NCI-H1417 (cell line): ENCODE results near the gene CALR3.
"Not testable (repeated sequence)": the region's sequence is repeated elsewhere in the genome, so short reads cannot be mapped to it uniquely, and the experiment has no call there.

Source experiments
- DNase-seq, 3 experiments: peaks; one replicate each; lab custom pipeline; 2025; lab: John Stamatoyannopoulos, UW

Gene CALR3

DNA sequence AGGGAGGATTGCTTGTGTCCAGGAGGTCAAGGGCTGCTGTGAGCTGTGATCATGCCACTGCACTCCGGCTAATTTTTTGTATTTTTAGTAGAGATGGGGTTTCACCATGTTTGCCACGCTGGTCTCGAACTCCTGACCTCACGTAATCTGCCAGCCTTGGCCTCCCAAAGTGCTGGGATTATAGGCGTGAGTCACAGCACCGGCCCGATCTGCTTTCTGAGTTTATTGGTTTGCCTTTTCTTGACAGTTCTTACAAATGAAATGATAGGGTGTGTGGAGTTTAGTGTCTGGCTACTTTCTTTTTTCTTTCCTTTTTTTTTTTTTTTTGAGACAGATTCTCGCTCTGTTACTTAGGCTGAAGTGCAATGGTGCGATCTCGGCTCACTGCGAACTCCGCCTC, 1.1 kb upstream of the CALR3 start:
- DNase-seq: no peak

DNA sequence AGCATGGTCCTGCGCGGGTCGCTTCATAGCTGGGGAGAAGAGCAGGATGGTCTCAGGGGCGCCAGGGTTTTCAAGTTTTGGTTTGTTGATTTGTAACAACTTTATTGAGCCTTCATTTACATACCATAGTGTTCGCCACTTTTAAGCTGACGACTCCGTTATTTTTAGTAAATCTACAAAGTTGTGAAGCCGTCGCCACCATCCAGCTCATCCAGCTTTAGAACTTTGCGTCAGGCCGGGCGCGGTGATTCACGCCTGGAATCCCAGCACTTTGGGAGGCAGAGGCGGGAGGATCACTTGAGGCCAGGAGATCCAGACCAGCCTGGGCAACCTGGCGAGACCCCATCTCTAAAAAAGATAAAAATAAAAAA, 631 bp upstream of the CALR3 start:
- no peak for DNase-seq

DNA sequence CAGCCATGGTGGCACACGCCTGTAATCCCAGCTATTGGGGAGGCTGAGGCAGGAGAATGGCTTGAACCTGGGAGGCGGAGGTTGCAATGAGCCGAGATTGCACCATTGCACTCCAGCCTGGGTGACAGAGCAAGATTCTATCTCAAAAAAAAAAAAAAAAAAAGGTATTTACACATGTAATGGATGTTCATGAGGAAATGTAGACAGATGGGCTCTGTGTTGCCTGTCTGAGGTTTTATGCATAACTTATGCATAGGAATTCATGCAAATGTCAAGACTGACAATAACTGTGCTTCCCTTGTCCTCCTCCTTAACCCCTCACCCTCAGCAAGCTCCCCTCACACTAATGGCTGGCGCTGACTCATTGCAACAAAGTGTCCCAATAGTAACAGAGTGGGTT, 9.5 kb downstream of the CALR3 start:
- DNase-seq: not testable (repeated sequence)

DNA sequence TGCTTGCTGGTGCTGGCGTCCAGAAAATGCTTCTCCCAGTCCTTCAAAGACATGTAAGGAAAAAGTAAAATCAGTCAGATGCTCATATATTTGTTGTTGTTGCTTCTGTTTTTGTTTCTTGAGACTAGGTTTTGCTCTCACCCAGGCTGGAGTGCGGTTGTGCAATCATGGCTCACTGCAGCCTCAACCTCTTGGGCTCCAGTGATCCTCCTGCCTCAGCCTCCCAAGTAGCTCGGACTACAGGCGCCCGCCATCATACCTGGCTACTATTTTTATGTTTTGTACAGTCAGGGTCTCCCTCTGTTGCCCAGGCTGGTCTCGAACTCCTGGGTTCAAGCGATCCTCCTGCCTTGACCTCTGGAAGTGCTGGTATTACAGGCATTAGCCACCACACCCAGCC, 13.2 kb downstream of the CALR3 start:
- DNase-seq: no peak

DNA sequence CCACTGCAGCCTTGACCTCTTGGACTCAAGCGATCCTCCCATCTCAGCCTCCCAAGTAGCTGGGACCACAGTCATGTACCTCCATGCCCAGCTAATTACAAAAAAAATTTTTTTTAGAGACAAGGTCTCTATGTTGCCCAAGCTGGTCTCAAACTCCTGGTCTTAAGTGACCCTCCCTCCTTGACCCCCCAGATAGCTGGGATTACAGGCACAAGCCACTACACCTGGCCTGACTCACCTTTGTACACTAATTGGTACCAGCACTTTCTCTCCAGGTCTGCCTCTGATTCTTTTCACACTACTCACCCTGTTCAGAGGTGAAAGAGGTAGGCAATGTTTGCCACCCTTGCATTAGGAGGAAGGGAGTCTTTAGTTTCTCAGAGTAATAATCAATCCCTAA, 18.7 kb downstream of the CALR3 start:
- no peak for DNase-seq

DNA sequence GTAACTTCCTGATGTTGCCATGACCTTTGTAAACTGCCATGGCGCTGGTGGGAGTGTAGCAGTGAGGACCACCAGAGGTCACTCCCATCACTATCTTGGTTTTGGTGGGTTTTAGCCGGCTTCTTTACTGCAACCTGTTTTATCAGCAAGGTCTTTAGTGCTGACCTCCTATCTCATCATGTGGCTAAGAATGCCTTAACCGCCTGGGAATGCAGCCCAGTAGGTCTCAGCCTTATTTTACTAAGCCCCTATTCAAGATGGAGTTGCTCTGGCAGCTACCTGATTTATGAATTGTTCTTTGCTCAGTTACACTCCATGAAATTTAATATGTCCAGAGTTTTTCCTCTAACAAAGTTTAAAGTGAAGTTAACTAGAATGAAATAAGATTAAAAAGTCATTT, 19.6 kb downstream of the CALR3 start:
- DNase-seq: no peak

DNA sequence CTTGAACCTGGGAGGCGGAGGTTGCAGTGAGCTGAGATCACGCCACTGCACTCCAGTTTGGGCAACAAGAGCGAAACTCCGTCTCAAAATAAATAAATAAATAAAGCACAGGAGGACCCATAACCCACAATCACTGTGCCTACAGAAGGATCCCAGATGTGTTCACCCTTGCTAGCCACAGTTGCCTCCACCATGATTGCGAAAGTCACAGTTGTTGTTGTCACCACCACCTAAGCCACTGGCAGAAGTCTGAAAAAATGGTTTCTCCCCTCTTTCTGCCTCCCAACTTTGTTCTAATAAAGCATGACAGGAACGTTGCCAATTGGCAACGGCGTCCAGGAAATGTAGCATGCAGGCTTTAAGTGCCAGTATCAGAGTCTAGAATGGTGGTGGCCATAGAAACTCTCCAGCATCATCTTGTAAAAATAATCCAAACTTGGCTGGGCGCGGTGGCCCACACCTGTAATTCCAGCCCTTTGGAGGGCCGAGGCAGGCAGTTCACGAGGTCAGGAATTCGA, 22.0 kb downstream of the CALR3 start:
- no peak for DNase-seq

DNA sequence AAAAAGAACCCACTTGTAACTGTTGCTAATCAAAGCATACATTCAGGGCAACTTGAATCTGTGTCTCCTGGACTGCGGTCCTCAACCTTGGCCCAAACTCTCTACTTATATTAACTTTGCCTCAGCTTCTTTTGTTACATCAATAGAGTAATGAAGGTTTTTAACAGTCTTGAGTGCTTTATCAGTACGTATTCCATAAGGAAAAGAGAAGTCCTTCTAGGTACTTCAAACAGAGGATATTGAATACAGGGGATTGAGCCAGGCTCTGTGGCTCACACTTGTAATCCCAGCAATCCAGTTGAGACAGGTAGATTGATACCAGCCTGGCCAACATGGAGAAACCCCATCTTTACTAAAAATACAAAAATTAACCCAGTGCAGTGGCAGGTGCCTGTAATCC, 23.0 kb downstream of the CALR3 start:
- DNase-seq: no peak

DNA sequence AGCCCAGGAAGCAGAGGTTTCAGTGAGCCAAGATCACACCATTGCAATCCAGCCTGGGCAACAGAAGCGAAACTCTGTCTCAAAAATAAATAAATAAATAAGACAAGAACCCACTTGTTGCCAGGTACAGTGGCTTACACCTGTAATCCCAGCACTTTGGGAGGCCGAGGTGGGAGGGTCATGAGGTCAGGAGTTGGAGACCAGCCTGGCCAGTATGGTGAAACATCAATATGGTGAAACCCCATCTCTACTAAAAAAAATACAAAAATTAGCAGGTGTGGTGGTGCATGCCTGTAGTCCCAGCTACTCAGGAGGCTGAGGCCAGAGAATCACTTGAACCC, 23.4 kb downstream of the CALR3 start:
- not testable (repeated sequence) for DNase-seq

DNA sequence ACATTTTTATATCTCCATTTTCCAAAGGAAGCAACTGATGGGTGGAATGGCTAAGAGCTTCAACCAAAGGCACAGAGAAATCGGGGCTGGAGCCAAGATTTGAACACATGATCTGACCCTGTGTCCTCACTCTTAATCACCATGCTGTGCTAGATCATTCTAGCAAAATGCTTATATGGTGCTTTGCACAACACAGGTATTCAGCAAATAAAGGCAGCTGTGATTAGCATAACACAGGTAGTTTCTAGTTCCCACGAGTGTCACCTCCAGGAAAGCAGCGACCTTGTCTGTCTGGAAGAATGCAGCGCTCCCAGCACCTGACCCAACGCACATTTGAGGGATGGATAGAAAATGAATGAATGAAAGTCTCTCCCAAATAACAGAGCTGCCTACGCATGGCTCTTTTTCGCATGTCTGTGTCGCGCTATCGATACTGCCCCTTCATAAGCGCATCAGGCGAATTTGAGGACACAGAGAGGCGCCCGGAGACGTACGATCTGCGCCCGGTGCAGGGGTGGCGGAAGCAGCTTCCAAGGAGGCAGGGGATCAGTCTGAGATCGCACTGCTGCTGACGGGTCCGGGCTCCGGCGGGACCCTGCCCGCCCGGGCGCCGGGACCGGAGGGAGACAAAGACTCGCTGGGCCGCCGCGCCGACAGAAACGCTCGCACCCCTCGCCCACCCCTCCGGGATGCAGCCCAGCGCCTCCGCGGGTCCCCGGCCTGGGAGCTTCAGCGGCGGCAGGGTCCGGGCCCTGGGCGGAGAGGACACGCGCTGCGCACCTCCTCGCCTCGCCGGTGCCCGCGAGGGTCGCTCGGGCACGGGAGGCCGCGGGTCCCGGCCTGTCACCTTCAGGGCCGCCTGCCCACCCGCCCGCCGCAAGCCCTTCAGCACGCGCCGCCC, 24.8 kb downstream of the CALR3 start:
- DNase-seq: peak in 2 of 3 experiments; percentile 20 to 48

DNA sequence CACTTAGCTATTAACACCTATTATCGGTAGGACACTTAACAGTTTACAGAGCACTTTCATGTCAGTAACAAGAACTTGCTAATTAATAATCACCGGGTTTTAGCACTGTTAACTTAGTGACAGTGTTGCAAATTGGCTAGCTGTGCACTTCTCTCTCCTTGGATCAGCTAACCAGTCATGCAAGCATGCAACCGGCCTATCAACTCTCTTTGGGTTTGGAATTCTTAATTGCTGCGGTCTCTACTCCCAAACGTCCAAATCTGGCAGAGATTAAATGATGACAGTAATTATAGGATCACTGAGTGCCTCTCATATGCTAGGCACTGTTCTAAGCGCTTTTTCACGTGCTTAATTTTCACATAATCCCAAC, 25.4 kb downstream of the CALR3 start:
- peak in 2 of 3 experiments; percentile 13 to 48 for DNase-seq

DNA sequence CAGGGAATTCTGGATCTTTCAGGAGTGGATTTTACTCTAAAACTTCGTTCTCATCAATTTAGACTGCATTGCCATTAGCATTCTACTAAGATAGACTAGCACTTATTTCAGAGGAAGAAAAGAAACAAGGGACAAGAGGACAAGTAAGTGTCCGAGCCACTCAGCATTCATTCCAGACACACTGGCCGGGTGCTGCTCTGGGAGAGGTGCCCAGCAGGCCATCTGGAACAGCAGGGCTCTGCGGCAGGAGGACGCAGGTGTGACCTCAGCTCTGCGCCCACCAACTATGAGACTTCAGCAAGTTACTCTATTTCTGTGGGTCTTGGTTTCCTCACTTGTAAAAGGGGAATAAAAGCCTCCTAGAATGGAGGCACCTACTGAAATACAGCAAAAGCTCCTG, 28.4 kb downstream of the CALR3 start:
- DNase-seq: no peak

DNA sequence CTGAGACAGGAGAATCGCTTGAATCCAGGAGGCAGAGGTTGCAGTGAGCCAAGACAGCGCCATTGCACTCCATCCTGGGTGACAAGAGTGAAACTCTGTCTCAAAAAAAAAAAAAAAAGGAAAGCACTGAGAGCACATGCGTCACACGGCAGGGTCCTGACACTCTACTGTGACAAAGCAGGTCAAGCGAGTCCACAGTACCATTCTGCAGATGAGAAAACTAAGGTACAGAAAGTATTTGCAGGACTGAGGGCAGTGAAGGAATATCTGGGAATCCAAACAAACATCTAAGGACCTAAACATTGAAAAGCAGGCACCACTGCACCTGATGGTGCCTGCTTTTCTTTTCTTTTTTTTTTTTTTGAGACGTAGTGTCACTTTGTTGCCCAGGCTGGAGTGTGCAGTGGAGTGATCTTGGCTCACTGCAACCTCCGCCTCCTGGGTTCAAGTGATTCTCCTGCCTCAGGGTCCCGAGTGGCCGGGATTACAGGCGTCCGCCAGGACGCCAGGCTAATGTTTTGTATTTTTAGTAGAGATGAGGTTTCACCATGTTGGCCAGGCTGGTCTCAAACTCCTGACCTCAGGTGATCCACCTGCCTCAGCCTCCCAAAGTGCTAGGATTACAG, 29.1 kb downstream of the CALR3 start:
- not testable (repeated sequence) for DNase-seq

DNA sequence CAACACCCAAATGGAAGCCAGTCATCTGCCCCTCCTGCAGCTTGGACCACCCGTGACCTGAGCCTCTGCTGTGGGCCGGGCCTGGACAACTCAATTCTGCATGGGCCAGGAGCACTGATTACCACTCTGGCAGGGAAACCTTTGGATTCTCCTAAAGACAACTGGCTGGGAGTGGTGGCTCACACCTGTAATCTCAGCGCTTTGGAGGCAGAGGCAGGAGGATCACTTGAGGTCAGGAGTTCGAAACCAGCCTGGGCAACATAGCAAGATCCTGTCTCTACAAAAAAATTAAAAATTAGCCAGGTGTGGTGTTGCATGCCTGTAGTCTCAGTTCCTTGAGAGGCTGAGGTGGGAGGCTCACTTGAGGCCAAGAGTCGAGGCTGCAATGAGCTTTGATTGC, 30.7 kb downstream of the CALR3 start:
- no peak for DNase-seq

DNA sequence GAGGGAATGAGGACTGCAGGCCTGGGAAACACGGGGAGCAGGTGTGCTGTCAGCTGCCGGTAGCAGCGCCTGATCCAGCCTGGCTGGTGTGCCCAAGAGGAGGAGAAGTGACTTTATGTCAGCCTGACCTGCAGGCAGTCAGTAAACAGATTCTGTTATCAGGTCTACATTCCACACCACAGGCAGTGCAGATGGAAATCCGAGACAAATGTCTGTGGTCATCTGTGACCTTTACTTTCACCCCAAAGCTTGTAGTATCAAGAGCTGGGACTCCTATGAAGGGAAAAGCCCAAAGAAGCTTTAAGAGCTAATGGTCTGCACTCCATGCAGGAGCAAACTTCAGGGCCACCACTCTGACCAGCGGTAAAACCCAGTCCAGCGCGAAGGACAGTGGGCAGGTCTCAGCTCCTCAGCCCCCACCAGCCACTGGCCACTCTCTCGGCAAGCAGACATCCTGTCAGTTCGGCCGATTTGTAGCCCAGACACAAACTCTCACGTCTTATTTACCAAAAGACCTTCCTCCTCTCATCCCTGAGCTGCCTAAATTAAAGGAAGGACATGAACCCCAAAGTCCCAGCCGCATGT, 31.9 kb downstream of the CALR3 start:
- no peak for DNase-seq

DNA sequence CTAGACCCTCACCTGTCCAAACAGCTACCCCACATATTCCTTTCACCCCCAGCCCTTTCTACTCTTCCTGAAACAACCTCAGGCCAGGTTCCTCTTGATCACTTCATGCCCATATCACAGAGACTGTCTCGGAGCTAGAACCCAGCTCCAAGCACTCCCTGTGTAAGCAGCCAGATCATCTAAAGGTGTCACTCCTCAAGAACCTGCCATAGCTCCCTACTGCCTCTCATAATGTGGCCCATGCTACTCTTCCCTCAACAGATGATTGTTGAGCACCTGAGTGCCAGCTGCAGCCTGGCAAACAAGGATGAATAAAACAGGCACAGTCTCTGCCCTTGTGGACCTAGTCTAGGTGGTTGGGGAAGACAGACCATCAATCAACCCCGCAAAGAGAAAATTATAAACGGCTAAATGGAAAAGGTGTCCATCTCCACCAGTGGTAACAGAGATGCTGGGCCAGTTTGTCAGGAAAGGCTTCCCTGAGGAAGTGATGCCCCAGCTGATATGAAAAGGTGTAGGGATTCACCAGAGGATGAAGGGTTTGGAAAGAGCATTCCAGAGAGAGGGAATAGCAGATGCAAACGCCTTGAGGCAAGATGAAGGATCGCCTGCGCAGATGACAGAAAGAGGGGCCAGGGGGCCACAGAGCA, 32.5 kb downstream of the CALR3 start:
- no peak for DNase-seq

DNA sequence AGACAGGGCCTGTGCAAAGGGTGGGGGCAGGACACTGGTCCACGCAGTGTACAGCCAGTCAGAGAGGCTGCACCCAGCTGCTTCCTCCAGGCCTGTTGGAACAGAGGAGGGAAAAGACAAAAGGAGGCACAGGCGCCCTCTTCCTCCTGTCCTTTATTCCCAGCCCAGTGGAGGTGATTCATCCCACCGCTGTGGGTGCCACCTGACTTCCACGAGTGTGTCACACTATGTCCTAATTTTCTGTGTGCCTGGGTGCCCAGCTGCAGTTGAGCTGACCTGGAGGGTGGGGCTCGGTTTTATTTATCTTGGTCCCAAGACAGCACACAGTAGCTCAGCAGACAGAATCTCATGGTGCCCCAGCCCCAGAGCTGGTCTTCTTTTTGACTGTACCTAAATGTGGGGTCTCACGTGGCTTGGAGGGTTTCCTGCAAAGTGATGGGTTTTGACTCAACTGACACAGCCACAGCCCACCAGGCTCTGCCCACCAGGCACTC, 33.2 kb downstream of the CALR3 start:
- no peak for DNase-seq

DNA sequence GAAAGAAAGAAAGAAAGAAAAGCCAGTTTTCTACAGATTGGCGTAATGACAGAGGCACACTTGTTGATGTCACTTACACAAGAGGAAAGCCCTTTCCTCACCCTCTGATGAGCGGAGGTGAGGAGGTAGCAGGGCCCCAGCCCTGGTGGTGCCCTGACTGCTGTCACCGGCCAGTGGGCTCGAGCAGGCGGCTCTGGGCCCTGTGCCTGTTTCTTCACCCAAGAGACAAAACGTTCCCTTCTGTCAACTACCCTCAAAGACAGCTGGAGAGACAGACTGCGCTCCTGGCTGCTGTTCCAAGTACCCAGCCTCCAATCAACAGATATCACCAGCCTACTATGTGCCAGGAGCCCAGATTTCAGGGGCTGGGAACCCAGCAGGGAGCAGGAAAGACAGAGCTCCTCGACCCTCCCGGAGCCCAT, 34.3 kb downstream of the CALR3 start:
- no peak for DNase-seq

DNA sequence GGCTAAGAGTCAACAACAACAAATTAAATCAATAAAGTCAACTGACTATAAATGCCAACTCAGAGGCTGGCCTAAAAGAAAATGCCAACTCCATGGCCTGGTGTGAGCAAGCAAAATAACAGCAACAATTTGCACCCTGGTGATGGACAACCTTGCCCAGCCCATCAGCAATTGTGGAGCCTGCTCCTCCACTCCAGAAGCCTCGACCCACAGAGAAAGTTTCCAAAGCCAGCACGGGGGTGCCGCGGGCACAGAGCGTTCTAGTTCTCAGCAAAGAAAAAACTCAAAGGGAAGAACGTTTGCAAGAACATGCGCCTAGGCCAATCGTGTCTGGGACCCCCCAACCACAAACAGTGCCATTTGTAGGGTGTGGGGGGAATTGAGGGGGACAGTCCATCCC, 35.5 kb downstream of the CALR3 start:
- DNase-seq: no peak

DNA sequence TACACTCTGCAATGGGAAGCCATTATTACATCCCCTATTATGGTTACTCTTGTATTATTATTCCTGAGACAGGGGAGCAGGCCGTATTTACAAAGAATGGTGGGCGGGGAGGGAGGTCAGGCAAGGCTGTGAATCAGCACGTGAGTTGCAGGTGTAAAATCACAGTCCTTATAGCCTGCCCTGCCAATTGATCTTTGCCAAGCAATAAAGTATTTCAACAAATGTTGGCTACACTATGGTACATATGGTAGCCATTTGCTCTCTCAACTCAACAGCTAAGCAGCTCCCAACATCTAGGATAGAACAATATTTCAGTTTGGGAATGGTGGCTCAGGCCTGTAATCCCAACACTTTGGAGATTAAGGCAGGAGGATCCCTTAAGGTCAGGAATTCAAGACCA, 36.3 kb downstream of the CALR3 start:
- no peak for DNase-seq

DNA sequence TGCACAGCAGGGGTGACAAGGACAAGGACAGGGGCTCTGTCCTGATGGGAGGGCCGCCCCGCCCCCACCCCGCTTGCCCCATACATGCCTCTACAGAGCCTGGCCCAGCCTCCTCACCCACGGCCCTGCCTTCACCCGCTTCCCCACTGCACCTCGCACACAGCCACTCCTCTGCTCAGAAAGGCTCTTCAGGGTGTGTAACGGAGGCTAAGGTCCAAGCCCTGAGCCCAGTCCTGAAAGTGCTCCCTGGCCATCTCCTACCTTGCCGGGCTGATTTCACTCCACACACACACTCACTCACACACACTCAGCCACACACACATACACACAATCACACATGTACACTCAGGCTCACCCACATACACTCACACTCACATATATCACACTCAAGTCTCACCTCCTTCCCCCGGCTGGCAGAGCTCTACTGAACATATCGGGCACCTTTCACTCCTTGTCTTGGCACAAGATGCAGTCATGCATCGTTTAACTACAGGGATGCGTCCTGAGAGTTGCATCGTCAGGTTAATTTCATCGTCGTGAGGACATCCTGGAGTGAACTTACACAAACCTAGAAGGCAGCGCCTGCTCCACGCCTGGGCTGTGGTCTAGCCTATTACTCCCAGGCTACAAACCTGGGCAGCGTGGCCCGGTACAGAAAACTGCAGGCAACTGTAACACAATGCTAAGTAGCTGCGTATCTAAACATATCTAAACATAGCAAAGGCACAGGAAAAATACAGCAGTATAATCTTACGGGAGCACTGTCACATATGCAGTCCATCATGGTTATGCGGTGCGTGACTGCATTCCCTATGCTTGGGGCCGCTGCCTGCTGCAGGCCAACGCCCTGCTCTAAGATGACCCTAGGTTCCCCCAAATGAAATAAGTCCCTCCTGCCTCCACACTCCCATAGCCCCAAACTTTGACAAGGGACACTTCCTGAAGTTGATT, 37.3 kb downstream of the CALR3 start:
- no peak for DNase-seq
